GM18861 (cell line): ENCODE measurements around the gene CPEB4.
A peak's percentile ranks its signal among the peaks of the same experiment; 100 is the strongest.

Experiments used
- ATAC-seq: cut with Tn5 transposase; IDR thresholded peaks from one replicate; pipeline ENCODE4 v1.9.1; 2021; ENCODE audit not compliant: unreplicated experiment

CPEB4 gene

GRCh38 chr5:173911623-173912022 is 23.5 kb downstream of the CPEB4 start:
- no peak for ATAC-seq

- ATAC-seq, result no peak
These were observed 25.7 kb downstream of the CPEB4 start for GRCh38 chr5:173913686-173914321.

GRCh38 chr5:173915310-173916014 is 27.3 kb downstream of the CPEB4 start:
- ATAC-seq, result no peak

GRCh38 chr5:173916233-173916632 is 28.1 kb downstream of the CPEB4 start:
- ATAC-seq, result no peak

- peak; percentile 84 for ATAC-seq
These were observed 29.9 kb downstream of the CPEB4 start for GRCh38 chr5:173917788-173918786.

- ATAC-seq, result no peak
These were observed 31.3 kb downstream of the CPEB4 start for GRCh38 chr5:173919443-173919842.

- ATAC-seq, result no peak
These were observed 32.0 kb downstream of the CPEB4 start for GRCh38 chr5:173920024-173920753.

- ATAC-seq, result no peak
These were observed 32.9 kb downstream of the CPEB4 start for GRCh38 chr5:173920866-173921555.

- ATAC-seq, result no peak
These were observed 34.4 kb downstream of the CPEB4 start for GRCh38 chr5:173922527-173922926.

GRCh38 chr5:173923218-173924095 is 35.3 kb downstream of the CPEB4 start:
- no peak for ATAC-seq

- no peak for ATAC-seq
These were observed 36.8 kb downstream of the CPEB4 start for GRCh38 chr5:173924899-173925298.

GRCh38 chr5:173925449-173926071 is 37.4 kb downstream of the CPEB4 start:
- no peak for ATAC-seq

- ATAC-seq, result no peak
These were observed 38.2 kb downstream of the CPEB4 start for GRCh38 chr5:173926359-173926758.

- no peak for ATAC-seq
These were observed 40.9 kb downstream of the CPEB4 start for GRCh38 chr5:173928871-173929574.

GRCh38 chr5:173932695-173933139 is 44.6 kb downstream of the CPEB4 start:
- no peak for ATAC-seq

GRCh38 chr5:173933901-173934300 is 45.8 kb downstream of the CPEB4 start:
- ATAC-seq, result no peak

- no peak for ATAC-seq
These were observed 47.2 kb downstream of the CPEB4 start for GRCh38 chr5:173935396-173935795.

- no peak for ATAC-seq
These were observed 52.1 kb downstream of the CPEB4 start for GRCh38 chr5:173940269-173940668.
